Fibroblast of skin of abdomen (primary cell): ENCODE results near the gene TULP1.

ENCODE experiments used
- DNase-seq: peaks from one replicate; pipeline ENCODE4 v3.0.0-alpha.2; 2013

TULP1 gene

DNA sequence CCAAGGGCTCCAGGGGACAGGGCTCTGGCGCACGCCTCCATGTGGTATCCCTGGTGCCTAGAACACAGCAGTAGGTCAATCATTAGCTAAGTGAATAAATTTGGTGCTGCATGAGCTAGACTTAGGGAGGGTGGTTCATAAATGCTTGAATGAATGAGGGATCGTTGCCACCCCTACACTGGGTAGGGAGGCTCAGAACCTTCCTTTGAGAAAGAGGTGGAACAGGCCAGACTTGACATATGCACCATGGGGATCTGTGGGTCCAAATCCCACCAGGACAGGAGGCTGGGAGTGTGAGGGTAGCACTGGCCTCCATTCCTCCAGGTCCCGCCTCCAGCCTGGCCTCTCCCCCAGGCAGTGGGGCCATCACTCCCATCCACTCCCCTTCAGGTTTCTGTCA, 29.6 kb downstream of the TULP1 start:
- DNase-seq: no peak

DNA sequence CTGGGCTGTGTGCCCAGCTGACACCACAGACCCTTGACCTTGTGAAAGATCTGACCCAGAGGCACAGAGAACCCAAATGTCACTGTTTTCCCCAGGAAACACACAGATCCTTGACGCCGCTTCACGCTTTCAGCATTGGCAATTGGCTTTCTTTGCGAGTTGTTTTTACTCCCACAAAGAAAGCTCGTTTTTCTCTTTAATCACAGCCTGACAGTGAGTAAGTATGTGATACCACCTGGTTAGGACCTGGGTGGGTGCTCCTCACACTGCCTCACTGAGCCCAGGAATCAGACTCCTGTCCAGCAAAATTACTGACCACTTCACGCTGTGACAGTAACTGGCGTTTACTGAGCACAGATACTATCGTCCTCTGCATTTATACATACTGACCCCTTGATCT, 31.5 kb downstream of the TULP1 start:
- DNase-seq: no peak

DNA sequence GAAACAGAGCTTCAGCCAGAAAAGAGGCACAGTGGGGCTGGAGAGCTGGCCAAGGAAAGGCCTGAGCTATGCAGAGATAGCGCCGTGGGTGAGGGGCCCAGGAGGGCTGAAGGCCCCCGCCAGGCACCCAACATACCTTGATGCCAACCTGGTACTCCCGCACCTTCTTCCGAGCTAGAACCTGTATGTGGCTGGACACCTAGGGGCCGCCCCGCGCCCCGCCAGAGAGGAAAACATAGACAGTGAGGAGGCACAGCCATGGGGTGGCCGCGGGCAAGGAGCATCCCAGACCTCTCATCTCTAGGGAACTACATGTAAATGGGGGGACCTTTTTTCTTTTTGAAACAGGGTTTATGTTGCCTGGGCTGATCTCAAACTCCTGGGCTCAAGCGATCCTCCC, 32.5 kb downstream of the TULP1 start:
- no peak for DNase-seq

GRCh38 chr6:35478259-35478658, 34.4 kb downstream of the TULP1 start:
- no peak for DNase-seq

- no peak for DNase-seq
These were observed 35.0 kb downstream of the TULP1 start for GRCh38 chr6:35477551-35478179.

GRCh38 chr6:35477028-35477427, 35.7 kb downstream of the TULP1 start:
- DNase-seq: no peak

DNA sequence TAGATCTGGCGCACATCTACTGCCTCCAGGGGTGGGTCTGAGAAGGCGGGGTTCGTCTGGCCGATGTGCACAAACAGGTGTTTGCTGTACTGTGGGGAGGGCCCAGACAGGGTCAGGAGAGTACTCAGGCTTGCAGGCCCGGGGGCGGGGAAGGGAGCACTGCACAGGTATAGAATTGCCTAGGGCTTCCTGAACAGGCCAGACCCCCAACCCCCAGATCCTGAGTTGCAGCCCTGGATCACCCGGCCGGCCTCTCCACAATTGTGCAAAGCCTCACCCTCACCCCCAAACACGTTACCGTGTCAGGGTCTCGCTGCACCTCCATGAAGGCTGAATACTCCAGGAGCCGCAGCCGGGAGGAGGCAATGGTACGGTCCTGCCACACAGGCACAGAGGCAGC, 36.7 kb downstream of the TULP1 start:
- DNase-seq: no peak

DNA sequence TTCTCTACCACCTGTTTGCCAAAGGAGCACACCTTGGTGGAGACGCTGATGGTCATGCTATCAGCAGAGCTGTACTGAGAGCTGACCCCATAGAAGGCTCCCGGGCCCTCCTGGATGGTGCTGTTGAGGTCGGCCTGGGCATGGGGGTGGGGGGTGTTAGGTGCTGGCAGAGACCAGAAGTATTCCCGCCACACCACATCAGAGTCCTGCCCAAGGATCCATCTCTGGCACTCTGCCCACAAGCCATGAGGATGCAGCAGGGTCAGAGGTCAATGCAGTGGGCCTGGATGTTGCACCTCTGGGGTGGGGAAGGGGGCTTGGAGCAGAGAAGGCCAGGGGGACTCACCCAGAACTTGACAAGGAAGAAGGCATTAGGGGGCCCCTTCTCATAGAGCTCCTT, 37.1 kb downstream of the TULP1 start:
- DNase-seq: no peak

DNA sequence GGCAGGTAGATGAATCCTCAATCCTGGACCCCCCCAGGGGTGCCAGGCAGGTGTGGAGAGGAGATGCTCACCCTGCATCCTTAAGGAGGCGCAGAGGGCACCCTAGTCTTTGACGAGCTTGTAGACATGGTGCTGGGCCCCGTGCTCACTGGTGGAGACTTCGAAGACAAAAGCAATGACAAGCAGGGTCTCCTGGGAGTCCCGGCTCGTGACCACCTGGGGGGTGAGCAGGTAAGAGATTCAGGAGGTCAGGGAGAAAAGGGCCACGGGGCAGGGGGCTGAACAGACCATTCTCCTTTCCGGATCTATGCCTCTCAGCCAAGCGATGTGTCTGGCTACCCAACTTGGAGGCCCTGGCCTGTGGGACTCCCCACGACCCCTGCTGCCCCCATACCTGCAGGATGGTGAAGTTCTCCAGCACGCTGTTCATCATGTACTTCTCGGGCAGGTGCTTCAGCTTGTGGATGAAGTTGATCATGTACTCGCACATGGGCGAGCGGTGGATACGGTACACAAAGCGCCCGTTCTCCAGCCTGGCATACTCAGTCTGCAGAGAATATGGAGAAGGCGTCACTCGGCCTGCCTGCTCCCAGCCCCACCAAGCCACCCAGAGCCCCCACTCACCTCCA, 37.6 kb downstream of the TULP1 start:
- DNase-seq: no peak

DNA sequence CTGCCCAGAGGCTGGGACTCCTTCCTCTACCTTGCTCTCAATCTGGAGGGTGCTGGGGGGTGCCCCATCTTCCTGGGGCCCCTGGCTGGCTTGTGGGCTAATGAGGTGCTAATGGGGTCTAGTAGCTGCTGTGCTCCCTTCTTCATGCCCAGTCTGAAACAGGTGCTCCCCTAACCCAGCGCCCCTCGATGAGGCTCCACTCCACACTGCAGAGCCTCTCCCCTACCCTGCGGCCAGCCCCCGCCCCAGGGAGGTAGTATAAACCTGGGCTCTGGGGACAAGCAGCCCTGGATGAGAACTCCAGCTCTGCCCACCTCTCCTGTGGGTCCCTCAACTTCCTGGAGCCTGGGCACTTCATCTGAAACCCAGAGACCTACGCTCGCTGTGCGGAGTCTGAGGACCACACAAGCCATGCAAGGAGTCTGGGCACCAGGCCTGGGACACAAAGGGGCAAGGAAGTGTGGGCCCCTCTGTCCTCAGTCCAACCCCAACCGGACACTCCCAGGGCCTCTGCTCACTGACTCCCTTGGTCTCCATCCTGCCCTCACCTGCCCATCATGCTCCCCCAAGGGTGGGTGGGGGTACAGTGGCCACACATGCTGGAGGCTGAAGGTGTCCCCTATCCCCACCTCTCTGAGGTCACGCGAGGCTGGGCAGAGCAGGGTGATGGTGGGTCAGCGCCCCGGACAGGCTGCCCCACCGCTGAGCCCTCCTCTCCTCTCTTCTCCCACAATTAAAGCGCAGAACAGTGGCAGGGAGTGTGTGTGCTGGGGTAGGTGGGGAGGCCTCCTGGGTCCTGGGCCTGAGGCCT, 38.4 kb downstream of the TULP1 start:
- no peak for DNase-seq

DNA sequence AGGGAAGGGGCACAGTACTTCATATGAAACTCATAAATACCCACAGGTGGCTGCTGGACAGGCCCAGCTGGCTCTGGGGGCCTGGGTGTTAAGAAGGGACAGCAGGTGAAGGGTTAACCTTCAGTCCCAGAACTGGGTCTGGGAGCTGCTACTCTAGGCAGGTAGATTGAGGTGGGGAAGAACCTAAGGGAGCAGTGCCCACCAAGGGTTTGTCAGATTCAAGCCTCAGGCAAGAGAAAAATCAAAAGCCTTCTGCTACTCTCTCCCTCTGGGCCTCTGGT, 38.9 kb downstream of the TULP1 start:
- no peak for DNase-seq

- no peak for DNase-seq
These were observed 39.4 kb downstream of the TULP1 start for GRCh38 chr6:35473075-35473849.

DNA sequence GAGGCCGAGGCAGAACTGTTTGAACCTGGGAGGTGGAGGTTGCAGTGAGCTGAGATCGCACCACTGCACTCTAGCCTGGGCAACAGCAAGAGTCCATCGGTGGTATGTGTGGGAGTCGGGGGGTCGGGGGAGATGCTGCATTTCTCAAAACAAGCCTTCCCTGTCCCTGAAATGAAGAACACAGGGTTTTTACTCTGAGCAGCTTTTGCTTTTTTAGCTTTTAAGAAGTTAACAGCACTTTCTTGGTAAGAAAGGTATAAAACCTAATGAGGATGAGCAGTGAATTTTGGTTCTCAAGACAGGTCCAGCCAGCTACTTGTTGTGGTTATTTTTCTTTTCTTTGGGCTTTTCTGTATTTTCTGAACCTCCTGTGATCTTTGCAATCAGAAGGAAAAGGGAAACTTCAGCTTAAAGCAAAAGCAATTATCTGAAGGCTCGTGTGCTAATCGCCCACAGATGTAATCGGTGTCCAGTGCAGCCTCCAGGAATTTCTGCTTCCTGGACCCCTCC, 40.8 kb downstream of the TULP1 start:
- no peak for DNase-seq

- no peak for DNase-seq
These were observed 42.0 kb downstream of the TULP1 start for GRCh38 chr6:35470663-35471120.

DNA sequence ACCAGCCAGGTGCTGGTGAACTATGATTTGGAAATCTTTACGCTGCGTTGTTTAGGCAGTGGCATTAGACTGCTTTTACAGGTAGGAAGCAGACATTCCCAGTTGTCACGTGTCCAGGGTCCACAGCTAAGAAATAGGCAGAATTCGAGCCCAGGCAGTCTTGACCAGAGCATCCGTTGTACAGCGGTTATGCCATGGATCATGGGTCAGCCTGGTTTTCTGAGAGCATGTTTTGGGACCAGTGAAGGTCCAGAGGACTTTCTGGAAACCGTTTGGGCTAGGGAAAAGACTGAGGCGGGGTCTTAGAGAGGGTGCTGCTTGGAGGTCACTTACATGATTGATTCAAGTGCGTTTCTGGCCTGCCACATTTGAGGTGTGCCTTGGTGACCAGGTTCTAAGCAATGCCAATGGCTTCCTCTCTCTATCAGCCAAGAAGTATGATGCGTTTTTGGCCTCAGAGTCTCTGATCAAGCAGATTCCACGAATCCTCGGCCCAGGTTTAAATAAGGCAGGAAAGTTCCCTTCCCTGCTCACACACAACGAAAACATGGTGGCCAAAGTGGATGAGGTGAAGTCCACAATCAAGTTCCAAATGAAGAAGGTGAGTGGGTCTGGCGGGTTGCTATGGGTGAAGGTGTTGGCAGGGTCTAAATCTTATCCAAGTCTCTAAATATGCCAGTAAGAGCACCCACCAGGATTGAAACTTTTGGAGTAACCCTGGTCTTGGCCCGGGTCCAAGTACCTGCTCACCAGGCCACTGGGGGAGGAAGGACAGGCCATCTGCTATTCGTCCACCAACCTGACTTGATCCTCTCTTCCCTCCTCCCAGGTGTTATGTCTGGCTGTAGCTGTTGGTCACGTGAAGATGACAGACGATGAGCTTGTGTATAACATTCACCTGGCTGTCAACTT, 42.7 kb downstream of the TULP1 start:
- no peak for DNase-seq

- no peak for DNase-seq
These were observed 43.5 kb downstream of the TULP1 start for GRCh38 chr6:35468980-35469750.

GRCh38 chr6:35468181-35468979, 44.3 kb downstream of the TULP1 start, which contains the start of gene RPL10A:
Gene RPL10A, plus strand, starts transcription at chr6:35468401. Its CDS starts 34 bp downstream, at chr6:35468435.
- DNase-seq: peak; percentile 96

GRCh38 chr6:35465646-35466045, 47.0 kb downstream of the TULP1 start:
- no peak for DNase-seq

DNA sequence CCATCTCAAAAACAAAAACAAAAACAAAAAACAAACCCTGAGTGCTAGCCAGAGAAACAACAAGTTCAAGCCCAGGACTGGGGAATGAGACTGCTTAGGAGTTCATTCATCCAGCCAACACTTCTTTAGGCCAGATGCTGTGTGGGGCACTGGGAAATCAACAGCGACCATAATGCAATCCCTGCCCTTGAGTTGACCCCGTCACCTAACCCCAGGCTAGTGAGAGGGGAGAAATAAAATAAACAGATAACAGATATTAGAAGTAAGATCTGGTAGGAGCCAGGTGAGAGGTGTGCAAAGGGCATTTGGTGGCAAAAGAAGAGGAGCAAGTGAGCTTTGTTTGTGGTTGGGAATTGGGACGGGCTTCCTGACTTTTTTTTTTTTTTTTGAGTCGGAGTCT, 49.4 kb downstream of the TULP1 start:
- no peak for DNase-seq

DNA sequence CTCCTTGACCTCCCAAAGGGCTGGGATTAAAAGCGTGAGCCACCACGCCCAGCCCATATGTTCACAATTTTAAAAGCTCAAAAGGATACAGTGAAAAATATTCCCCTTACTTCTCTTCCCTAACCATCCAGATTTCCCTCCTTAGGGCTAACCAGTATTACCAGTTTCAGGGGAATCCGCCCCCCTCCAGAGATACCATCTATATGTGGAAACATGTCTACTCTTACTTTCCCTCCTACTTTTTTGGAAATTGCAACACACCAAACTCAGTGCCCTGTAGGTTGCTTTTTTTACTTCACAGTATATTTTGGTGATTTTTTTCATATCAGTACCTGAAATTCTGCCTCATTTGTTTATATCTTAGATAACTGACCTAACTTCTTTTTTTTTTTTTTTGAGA, 51.4 kb downstream of the TULP1 start:
- DNase-seq: no peak
